Small intestine (tissue), 7 donors: ENCODE results near the gene KCNK4. TPM values are rescaled to one million over a fixed set of nuclear protein-coding genes. Genes with fewer than 3 reads are reported as not detected.

Experiments
- DNase-seq, 2 donors: peaks; one replicate each; pipeline versions ENCODE4 v3.0.0 to v3.0.0-alpha.2; 2013
- FAIRE-seq: peaks from 2 replicates; lab custom pipeline; 2012; peaks lifted over from hg19 to GRCh38; lab: Jason Lieb, UNC
- H3K27ac ChIP-seq, 3 donors: one replicate each; pipeline ENCODE4 v1.5.1; 2013; ENCODE audit warnings: low read length in 2 of 3, mild to moderate bottlenecking in 2 of 3, control low read depth in 1 of 3, inconsistent platforms in 1 of 3, low read depth in 1 of 3, moderate library complexity in 1 of 3
- H3K27me3 ChIP-seq, 3 donors: one replicate each; pipeline ENCODE4 v1.6.1; 2013; ENCODE audit warnings: low read length in 3 of 3, inconsistent platforms in 1 of 3; ENCODE audit not compliant: control insufficient read depth in 3 of 3, insufficient read depth in 3 of 3
- H3K36me3 ChIP-seq, 3 donors: one replicate each; pipeline ENCODE4 v1.6.1; 2013; ENCODE audit warnings: low read length in 3 of 3, inconsistent platforms in 1 of 3, low read depth in 1 of 3, mild to moderate bottlenecking in 1 of 3, moderate library complexity in 1 of 3; ENCODE audit not compliant: control insufficient read depth in 3 of 3, insufficient read depth in 2 of 3
- H3K4me1 ChIP-seq, 3 donors: one replicate each; pipeline ENCODE4 v1.6.1; 2013; ENCODE audit warnings: low read length in 2 of 3, inconsistent platforms in 1 of 3, low read depth in 1 of 3, mild to moderate bottlenecking in 1 of 3, moderate library complexity in 1 of 3; ENCODE audit not compliant: control insufficient read depth in 3 of 3, insufficient read depth in 2 of 3
- H3K4me3 ChIP-seq, 3 donors: one replicate each; pipeline ENCODE4 v1.5.1; 2013; ENCODE audit warnings: low read length in 3 of 3, control low read depth in 1 of 3, inconsistent platforms in 1 of 3, low read depth in 1 of 3, mild to moderate bottlenecking in 1 of 3, moderate library complexity in 1 of 3
- H3K9me3 ChIP-seq, 2 donors: one replicate each; pipeline ENCODE4 v1.6.1; 2013; ENCODE audit warnings: low read depth in 1 of 2, low read length in 1 of 2; ENCODE audit not compliant: control insufficient read depth in 2 of 2, insufficient read depth in 1 of 2
- WGBS, 3 donors: extraction: QIAGEN DNeasy Blood & Tissue Kit; methylation state at CpG; one replicate each; pipeline ENCODE4 v1.1.7; 2013; 5-methylcytosine and 5-hydroxymethylcytosine counted together
- polyA plus RNA-seq, 4 donors: library from polyadenylated mRNA; stranded (reverse) in 3 of 4; unstranded in 1 of 4; fragments of 200-250 nt in 3 of 4; fragments of 120-200 nt in 1 of 4; gene quantifications; one replicate each; pipeline versions ENCODE4 v1.2.1 to v1.2.3, GENCODE V29; 2013
- donor health status: healthy with polysubstance abuse.
- donor health status: control.
- donor health status: control.
- donor health status: Bipolar disorder and iron deficiency.
- donor health status: healthy.

Gene KCNK4
- polyA plus RNA-seq, 4 donors: not detected

DNA sequence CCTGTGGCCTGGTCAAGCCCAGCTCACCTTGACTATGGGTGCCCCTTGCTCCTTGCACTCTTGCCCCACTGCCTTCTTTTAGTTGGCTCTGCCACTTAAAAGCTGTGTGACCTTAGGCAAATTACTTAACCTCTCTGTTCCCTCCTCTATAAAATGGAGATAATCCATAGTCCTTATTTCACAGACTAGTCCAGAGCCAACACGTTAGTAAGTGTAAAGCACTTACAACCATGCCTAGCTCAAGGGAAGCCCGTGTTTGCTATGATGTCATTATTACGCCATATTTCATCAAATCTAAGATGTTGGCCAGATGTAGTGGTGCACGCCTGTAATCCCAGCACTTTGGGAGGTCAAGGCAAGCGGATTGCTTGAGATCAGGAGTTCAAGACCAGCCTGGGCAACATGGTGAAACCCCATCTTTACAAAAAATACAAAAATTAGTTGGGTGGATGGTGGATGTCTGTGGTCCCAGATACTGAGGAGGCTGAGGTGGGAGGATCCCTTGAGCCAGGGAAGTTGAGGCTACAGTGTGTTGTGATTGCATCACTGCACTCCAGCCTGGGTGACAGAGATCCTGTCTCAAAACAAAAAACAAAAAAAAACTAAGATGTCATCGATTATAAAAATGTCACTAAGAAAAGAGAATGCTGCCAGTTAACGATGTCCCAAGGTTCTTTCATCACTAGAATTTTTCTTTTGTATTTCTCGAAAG is 46.6 kb downstream of the KCNK4 start:
- no peaks in the 10 kb centered on the region for H3K36me3 ChIP-seq
- peaks cover 0 to 23% (median 0%) of the 10 kb centered on the region in 3 donors for H3K27me3 ChIP-seq
- no peak overlapping the region for H3K27ac ChIP-seq
- FAIRE-seq (no peak), DNase-seq (no peak)
- 75 to 83% (median 80%) methylated on average over 8 of the region's 8 CpGs for WGBS, 3 donors
- no peak overlapping the region for H3K4me3 ChIP-seq
- no peaks in the 10 kb centered on the region for H3K9me3 ChIP-seq
- H3K4me1 ChIP-seq: peaks cover 0 to 27% (median 10%) of the 10 kb centered on the region in 3 donors

DNA sequence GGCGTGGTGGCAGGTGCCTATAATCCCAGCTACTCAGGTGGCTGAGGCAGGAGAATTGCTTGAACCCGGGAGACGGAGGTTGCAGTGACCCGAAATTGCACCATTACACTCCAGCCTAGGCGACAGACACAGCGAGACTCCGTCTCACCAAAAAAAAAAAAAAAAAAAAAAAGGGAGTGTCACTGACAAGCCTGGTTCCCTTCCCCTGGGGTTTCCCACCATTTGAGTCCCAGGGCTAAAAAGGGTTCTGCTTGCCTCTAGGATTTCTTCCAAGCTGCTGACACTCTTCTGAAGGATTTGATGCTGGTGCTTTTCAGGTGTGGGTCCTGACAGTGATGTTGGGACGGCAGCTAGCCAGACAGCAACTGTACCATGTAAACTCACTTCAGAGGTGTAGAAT is 47.6 kb downstream of the KCNK4 start:
- FAIRE-seq: no peak
- 75 to 81% (median 80%) methylated on average over 4 to 8 of the region's 8 CpGs for WGBS, 3 donors

DNA sequence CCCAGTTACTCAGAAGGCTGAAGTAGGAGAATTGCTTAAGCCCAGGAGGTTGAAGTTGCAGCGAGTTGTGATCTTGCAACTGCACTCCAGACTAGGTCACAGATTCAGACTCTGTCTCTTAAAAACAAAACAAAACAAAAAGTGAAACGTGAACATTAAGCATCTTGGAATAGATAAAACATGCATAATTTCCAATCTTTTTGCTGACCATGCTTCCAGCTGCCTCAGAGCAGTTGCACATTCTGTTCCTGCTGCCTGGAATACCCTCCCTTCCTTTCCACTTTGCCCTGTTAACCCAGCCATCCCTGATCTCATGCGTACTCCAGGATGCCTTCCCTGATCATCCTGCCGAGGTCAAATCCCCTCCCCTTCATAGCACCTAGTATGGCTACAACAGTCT is 48.2 kb downstream of the KCNK4 start:
- no peak overlapping the region for H3K4me3 ChIP-seq
- no peak for FAIRE-seq
- peak overlapping the region in 1 of 3 donors; percentile 72 for H3K27ac ChIP-seq

More for the DNA sequence above, 47.6 kb downstream of the KCNK4 start:
- DNase-seq: no peak
- peaks cover 0 to 37% (median 10%) of the 10 kb centered on the region in 3 donors for H3K4me1 ChIP-seq
- peaks cover 0 to 23% (median 0%) of the 10 kb centered on the region in 3 donors for H3K27me3 ChIP-seq
- no peak overlapping the region for H3K27ac ChIP-seq
- no peaks in the 10 kb centered on the region for H3K9me3 ChIP-seq
- peaks cover 0 to under 1% (median 0%) of the 10 kb centered on the region in 3 donors for H3K36me3 ChIP-seq
- H3K4me3 ChIP-seq: no peak overlapping the region

DNA sequence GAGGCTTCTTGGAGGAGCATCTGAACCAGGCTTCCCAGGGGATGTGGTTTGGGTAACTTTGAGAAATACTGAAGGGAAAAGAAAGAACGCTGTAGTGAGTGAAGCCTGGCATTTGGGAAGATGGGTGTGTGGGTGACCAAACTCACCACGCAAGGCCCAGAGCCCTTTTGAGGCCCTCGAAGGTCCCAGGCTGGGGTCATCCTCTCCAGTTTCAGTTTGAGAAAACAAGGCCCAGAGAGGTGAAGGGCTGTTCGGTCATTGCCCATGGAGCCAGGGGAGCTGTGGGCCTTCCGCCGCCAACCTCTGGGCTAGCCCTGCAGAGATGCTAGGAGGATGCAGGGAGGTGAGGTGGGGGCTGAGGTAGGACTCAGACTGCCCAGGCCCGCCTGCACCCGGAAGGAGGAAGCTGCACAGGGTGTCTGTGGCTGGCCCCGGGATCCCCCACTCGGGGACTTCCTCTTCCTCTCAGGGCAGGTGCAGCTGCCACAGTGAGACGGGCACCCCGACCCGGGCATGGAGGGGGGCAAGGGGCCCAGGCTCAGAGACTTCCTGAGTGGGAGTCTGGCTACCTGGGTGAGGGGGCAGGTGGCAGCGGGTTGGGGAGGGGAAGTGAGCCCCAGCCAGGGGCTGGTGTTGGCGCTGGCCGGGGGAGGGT is 48.8 kb downstream of the KCNK4 start, which contains the start of gene CCDC88B:
Gene CCDC88B, plus strand, starts transcription at position 451 of the 655 bp plus-strand sequence. Its CDS starts 63 bp downstream, at position 514.
- H3K27me3 ChIP-seq: peaks cover 0 to 23% (median 0%) of the 10 kb centered on the region in 3 donors
- H3K27ac ChIP-seq: peak within 1 kb of the TSS in 2 of 3 donors; percentile 25 to 72
- H3K4me1 ChIP-seq: peaks cover 0 to 40% (median 10%) of the 10 kb centered on the region in 3 donors
- peak within 1 kb of the TSS; percentile 21 to 43 (median 38) for H3K4me3 ChIP-seq
- FAIRE-seq (no peak), DNase-seq (peak in 1 of 2 donors; percentile 56)
- WGBS, 3 donors: 50 to 61% (median 51%) methylated on average over 15 to 16 of the region's 16 CpGs
- no peaks in the 10 kb centered on the region for H3K9me3 ChIP-seq
- H3K36me3 ChIP-seq: peaks cover 0 to 4% (median 0%) of the 10 kb centered on the region in 3 donors

More for the DNA sequence above, 48.2 kb downstream of the KCNK4 start:
- peaks cover 0 to 23% (median 0%) of the 10 kb centered on the region in 3 donors for H3K27me3 ChIP-seq
- peaks cover 0 to 4% (median 0%) of the 10 kb centered on the region in 3 donors for H3K36me3 ChIP-seq
- 48 to 56% (median 56%) methylated on average over 4 of the region's 4 CpGs for WGBS, 3 donors
- H3K4me1 ChIP-seq: peaks cover 0 to 42% (median 10%) of the 10 kb centered on the region in 3 donors
- H3K9me3 ChIP-seq: no peaks in the 10 kb centered on the region
- DNase-seq: no peak

DNA sequence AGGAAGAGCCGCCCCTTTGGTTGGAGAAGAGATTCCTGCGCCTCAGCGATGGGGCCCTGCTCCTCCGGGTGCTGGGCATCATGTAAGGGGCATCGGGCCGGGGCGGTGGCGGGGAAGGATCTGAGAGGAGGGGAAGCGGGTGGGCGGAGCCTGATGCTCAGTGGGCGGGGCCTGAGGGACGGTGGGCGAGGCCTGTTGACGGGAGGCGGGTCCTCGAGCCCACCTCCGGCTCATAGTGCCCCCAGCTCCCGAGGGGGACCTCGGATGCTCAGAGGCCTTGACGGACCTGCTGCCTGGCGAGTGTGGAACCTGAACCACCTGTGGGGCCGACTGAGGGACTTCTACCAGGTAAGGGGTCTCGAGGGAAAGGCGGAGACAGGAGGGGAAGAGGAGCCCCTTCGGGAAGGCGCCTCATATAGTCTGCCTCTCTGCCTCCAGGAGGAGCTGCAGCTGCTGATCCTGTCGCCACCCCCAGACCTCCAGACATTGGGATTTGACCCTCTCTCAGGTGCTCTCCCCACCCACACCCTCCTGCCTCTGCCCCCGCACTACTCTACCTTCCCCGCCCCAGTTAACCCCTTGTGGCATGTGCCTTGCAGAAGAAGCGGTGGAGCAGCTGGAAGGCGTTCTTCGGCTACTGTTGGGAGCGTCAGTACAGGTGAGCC is 49.7 kb downstream of the KCNK4 start:
- H3K36me3 ChIP-seq: peaks cover 0 to 4% (median 0%) of the 10 kb centered on the region in 3 donors
- WGBS, 3 donors: 31 to 59% (median 54%) methylated on average over 28 to 33 of the region's 33 CpGs
- H3K4me1 ChIP-seq: peaks cover 0 to 35% (median 10%) of the 10 kb centered on the region in 3 donors
- peak overlapping the region in 1 of 3 donors; percentile 62 for H3K27ac ChIP-seq
- peak overlapping the region; percentile 21 to 43 (median 38) for H3K4me3 ChIP-seq
- peaks cover 0 to 23% (median 0%) of the 10 kb centered on the region in 3 donors for H3K27me3 ChIP-seq
- no peaks in the 10 kb centered on the region for H3K9me3 ChIP-seq
- DNase-seq: peak in 1 of 2 donors; percentile 38
- FAIRE-seq: no peak

DNA sequence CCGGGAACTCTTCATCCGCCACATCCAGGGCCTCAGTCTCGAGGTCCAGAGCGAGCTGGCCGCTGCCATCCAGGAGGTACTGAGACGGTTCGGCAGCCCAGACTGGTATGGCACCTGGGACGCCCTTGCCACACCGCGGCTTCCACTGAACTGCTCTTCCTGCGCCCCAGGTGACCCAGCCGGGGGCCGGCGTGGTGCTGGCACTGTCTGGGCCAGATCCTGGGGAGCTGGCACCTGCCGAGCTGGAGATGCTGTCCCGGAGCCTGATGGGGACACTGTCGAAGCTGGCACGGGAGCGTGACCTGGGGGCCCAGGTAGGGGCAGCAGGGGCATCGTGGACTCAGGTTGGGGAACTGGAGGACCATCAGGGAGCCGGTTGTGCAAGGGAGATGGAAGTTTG is 50.3 kb downstream of the KCNK4 start:
- DNase-seq (no peak), FAIRE-seq (no peak)
- Histone ChIP-seq H3K36me3 (peaks cover 0 to 4% (median 0%) of the 10 kb centered on the region in 3 donors), H3K27ac (no peak overlapping the region), H3K4me3 (no peak overlapping the region), H3K9me3 (no peaks in the 10 kb centered on the region), H3K27me3 (peaks cover 0 to 23% (median 0%) of the 10 kb centered on the region in 3 donors), H3K4me1 (peaks cover 0 to 35% (median 10%) of the 10 kb centered on the region in 3 donors)
- WGBS, 3 donors: 83 to 87% (median 86%) methylated on average over 19 to 21 of the region's 21 CpGs

DNA sequence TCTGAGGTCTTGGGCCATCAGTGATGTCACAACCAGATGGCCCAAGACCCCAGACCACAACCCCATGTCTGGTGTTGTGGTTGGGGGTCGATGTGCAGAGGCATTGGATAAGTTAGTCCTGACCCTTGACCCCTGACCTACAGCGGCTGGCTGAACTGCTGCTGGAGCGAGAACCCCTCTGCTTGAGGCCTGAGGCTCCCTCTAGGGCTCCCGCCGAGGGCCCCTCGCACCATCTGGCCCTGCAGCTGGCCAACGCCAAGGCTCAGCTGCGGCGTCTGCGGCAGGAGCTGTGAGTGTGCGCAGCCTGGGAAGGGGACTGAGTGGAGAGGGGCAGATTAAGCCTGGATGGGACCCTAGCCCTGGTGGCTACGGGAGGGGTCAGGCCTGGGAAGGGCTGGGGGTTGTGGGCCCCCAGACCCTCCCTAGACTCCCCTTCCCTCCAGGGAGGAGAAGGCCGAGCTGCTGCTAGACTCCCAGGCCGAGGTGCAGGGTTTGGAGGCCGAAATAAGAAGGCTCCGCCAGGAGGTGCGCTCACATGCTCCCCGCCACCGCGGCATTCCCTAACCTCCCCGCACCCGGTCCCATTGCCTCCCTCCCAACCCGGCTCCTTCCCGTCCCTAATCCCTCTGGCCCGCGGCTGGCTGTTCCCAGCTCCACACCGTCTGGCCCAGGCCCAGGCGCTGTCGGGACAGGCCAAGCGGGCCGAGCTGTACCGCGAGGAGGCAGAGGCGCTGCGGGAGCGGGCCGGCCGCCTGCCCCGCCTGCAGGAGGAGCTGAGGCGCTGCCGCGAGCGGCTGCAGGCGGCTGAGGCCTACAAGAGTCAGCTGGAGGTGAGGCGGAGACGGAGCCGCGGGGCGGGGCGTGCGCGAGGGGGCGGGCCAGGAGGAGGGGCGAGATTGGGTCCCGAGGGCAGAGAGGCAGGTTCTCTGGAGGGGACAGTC is 51.0 kb downstream of the KCNK4 start:
- 14 to 23% (median 18%) methylated on average over 47 to 55 of the region's 55 CpGs for WGBS, 3 donors
- Histone ChIP-seq H3K36me3 (peaks cover 0 to 4% (median 0%) of the 10 kb centered on the region in 3 donors), H3K4me1 (peaks cover 0 to 35% (median 10%) of the 10 kb centered on the region in 3 donors), H3K27ac (peak overlapping the region; percentile 2 to 28 (median 23)), H3K27me3 (peaks cover 0 to 23% (median 0%) of the 10 kb centered on the region in 3 donors), H3K4me3 (peak overlapping the region; percentile 17 to 39 (median 38)), H3K9me3 (no peaks in the 10 kb centered on the region)
- FAIRE-seq: no peak
- peak; percentile 91 to 95 for DNase-seq
